Measurements from ENCODE around the gene IL4R.
"Not testable (repeated sequence)": the region's sequence is repeated elsewhere in the genome, so short reads cannot be mapped to it uniquely, and the experiment has no call there.

The IL4R gene

GRCh38 chr16:27377666-27378485, 64.1 kb downstream of the IL4R start:
- in situ Hi-C loops (cut with MboI; ENCODE audit: low sequenced_read_pairs) = no loop called here

DNA sequence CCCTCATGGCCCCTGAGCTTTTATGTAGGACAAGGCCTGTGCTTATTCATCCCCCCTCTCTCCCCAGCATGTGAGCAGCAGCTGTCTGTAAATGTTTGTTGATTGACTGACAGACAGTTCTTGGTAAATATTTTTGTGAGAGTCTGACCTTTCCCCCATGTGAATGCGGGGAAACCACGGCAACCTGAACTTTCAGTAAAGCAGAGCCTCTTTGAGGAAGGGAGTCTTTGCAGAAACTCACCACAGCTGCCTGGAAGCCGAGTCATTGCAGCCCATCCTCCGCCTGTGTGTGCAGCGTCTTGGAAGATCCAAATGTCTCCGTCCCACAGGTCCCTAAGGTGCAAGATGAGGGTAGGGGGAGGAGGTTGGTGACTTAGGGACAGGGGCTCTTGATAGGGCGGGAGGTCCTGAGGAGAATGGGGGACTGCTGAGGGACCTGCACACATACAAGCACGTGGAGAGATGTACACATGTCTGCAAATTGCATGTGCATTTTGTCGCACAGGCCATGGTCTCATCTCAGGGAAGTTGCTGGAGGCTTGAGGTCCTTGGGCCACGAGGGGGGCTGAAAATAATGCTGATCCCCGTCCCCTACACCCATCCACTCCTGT, 65.2 kb downstream of the IL4R start:
- in situ Hi-C loops (cut with MboI; ENCODE audit: low sequenced_read_pairs) = no loop called here

DNA sequence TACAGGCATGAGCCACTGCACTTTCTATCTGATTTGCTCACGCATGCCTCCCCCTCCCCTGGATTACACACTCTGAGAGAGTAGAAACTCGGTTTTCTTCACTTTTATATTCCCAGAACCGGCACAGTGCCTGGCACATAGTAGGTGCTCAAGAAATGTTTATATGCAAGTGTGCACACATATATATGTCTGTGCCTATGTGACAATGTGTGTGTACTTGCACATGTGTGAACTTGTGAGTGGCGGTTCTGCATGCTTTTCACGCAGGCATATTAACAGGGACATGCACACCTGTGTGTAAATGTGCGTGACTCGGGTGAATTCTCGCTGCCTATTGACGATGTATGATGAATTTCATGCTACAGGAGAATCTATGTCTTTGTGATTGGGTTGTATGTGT, 66.1 kb downstream of the IL4R start:
- in situ Hi-C loops (cut with MboI; ENCODE audit: low sequenced_read_pairs) = no loop called here

DNA sequence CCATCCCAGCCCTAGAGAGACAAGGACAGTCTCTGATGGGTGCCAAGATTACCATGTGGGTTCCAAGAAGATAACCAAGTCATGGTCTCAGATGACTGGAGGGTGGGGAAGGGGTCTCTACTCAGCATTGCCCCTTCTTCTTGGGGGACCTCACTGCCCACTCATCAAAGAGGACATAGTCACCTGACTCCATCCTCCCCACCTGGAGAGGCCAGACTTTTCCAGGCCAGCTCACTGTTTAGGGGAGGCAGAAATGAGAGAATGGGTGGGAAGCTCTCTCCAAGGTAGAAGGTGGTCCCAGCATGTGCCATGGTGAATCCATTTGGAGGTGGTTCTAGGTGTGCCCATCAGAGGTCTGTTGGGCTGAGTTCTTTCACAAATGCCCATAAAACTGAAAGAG, 67.5 kb downstream of the IL4R start:
- in situ Hi-C loops (cut with MboI; ENCODE audit: low sequenced_read_pairs) = no loop called here

GRCh38 chr16:27381974-27382855, 68.4 kb downstream of the IL4R start:
- in situ Hi-C loops (cut with MboI; ENCODE audit: low sequenced_read_pairs) = no loop called here

DNA sequence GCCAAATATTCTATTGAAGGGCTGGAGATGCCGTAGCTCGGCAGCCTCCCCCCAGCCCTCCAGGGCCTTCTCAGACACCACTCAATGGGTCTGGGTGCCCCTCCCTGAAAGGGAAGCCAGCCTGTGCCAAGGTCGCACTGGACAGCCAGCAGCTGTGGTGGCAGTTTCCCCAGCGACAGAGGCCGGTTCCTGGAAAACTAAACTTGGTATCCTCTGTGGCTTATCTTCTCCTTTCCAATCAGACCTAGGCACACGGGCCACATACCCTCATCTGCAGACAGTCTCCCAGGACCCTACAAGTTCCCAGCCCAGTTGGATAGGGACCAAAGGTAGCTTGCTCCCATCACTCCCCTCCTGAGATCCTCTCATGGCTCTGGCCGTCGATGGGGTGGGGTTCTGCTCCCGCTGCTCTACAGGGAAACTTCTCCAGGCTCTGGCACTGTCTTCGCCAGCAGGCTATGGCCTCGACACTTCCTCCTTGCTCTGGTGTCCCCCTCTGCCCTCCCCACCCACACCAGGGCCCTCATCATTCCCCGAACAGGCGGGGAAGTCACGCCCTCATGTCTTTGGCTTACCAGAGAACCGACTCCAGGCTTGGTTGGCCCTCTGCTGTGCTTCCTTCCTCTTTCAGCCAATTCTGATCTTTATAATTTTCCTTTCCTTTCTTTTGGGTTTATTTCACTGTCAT, 69.9 kb downstream of the IL4R start:
- in situ Hi-C loops (cut with MboI; ENCODE audit: low sequenced_read_pairs) = no loop called here

- in situ Hi-C loops (cut with MboI; ENCODE audit: low sequenced_read_pairs) = no loop called here
These were observed 70.7 kb downstream of the IL4R start for GRCh38 chr16:27384425-27384824.

GRCh38 chr16:27385398-27385797, 71.6 kb downstream of the IL4R start:
- in situ Hi-C loops (cut with MboI; ENCODE audit: low sequenced_read_pairs) = no loop called here

DNA sequence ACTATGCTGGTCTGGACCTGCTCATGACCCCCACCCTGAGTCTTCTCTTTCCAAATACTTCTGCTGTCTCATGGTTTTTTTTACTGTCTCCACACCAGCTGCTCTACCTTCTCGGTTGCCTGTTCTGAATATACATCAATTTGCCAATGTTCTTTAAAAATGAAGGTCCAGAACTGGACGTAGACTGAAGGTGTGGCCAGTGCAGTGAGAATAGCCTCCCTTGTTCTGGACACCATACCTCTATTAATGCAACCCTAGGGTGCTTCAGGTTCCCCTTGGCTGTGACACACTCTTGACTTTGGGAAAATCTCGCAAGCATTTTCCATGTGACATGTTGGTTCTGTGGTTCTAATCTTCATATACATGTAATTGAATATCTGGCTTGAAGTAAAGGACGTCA, 72.9 kb downstream of the IL4R start:
- in situ Hi-C loops (cut with MboI; ENCODE audit: low sequenced_read_pairs) = no loop called here

- in situ Hi-C loops (cut with MboI; ENCODE audit: low sequenced_read_pairs) = no loop called here
These were observed 74.0 kb downstream of the IL4R start for GRCh38 chr16:27387724-27388123.

GRCh38 chr16:27389272-27389961, 75.6 kb downstream of the IL4R start:
- in situ Hi-C loops (cut with MboI; ENCODE audit: low sequenced_read_pairs) = no loop called here

DNA sequence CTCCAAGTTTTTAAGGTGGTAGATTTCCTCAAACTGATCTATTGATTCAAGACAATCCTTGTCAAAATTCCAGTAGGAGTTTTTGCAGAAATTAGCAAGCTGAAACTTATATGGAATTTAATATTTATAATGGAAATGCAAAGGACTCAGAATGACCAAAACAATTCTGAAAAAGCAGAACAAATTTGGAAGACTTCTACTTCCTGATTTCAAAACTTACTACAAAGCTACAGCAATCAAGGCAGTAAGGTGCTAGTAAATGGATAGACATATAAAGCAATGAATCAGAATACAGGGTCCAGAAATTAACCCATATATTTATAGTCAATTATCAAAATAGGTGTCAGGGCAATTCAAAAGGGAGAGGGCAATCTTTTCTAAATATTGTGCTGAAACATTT, 76.4 kb downstream of the IL4R start:
- in situ Hi-C loops (cut with MboI; ENCODE audit: low sequenced_read_pairs) = no loop called here

GRCh38 chr16:27392671-27393070, 78.9 kb downstream of the IL4R start:
- in situ Hi-C loops (cut with MboI; ENCODE audit: low sequenced_read_pairs) = no loop called here

- in situ Hi-C loops (cut with MboI; ENCODE audit: low sequenced_read_pairs) = no loop called here
These were observed 80.7 kb downstream of the IL4R start for GRCh38 chr16:27394516-27394915.

DNA sequence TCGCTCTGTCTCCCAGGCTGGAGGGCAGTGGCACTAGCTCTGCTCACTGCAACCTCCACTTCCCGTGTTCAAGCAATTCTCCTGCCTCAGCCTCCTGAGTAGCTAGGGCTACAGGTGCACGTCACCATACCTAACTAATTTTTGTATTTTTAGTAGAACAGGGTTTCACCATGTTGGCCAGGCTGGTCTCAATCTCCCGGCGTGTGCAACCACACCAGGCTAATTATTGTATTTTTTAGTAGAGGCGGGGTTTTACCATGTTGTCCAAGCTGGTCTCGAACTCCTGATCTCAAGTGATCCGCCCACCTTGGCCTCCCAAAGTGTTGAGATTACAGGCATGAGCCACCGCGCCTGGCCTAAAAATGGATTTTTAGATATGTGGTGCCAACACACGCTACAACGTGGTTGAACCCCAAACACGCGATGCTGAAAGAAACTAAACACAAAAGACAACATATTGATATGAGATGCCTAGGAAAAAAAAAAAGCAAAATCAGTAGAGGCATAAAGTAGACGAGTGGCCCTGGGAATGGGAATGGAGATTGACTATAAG, 84.6 kb downstream of the IL4R start:
- in situ Hi-C loops (cut with MboI; ENCODE audit: low sequenced_read_pairs) = not testable (repeated sequence)

DNA sequence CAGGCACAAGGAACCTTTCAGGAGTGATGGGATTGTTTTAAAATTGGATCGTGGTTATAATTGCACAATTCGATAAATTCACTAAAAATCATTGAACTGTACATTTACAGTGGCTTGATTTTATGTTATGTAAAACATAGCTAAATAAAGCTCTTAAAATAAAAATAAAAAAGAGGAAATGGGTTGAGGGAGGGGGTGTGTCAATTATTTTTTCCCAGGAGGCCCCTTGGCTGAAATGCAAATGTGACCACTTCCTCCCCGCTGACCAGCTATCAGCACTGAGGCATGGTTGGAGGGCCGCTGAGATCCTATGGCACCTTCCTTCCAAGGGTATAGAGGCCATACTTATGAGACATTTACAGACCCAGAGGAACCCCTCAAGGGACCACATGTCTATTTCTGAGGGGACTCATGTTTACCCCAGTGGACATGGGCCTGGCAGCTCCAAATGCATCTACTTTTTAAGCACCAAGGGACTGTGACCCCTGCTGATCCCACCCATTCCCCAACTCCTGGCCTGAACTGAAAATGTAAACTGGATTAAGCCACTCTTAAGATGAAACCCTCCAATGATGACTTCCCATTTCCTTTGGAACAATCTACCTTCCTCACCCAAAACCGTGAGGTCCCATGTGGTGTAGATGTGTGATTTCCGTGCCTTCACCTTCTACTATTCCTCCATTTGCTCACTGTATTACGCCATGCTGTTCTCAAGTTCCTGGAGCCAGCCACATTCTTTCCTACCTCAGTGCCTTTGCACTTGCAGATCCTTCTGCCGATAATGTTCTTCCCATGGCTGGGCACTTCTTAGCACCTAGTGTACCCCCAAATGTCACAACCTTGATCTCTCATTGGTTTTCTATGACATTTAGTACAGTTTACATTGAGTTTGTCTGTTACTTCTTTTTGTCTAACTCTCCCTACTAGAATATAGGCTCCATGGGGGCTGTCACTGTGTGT, 85.4 kb downstream of the IL4R start:
- in situ Hi-C loops (cut with MboI; ENCODE audit: low sequenced_read_pairs) = no loop called here

- in situ Hi-C loops (cut with MboI; ENCODE audit: low sequenced_read_pairs) = no loop called here
These were observed 86.2 kb downstream of the IL4R start for GRCh38 chr16:27399969-27400368.

DNA sequence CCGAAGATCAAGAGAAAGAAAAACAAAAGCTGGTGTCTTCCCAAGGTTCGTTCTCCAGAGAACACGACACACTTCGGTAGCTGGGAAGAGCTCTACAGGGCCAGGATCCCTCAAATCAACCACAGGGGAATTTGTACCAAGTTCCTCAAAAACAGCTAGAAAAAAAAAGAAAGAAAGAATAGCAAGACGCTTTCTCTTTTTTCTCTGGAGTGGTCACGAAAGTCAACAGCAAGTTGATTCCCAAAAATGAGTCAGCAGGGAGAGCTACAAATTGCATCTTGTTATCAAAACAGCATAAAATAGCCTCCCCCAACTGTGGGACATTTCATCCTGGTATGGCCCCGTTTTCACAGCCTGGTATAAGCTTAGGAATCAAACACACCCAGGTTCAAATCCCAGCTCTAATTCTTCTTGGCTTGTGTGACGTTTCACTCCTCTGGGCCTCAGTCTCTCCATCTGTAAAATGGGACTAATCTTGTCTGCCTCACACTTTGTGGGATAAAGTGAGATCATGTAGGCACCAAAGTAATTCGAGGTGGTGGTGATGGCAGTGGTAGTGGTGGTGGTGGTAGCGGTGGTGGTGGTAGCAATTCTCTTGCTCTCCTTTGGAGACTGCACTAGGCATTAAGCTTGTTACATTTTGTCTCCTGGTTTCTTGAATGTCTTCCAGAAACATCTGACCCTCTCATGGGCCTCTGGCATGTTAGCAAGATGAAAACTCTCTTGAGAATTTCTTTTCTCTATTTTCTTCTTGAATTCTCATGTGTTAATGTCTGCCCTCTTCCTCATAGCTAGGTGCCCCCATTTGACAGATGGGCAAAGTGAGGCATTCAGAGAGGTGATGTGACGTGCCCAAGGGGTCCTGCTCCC, 87.2 kb downstream of the IL4R start:
- in situ Hi-C loops (cut with MboI; ENCODE audit: low sequenced_read_pairs) = no loop called here
